Stimulated activated CD4-positive, alpha-beta T cell treated with anti-CD3 and anti-CD28 coated beads, Interleukin-4, amount 100 ng/mL, for 48 hours (primary cell): ENCODE results near the gene REEP1.
A peak's percentile ranks its signal among the peaks of the same experiment; 100 is the strongest.
"Not testable (repeated sequence)": the region's sequence is repeated elsewhere in the genome, so short reads cannot be mapped to it uniquely, and the experiment has no call there.

Experiments used
- DNase-seq, 2 donors: peaks; one replicate each; pipeline ENCODE4 v3.0.0-alpha.2; 2020; ENCODE audit warnings: low read depth in 2 of 2

The REEP1 gene

DNA sequence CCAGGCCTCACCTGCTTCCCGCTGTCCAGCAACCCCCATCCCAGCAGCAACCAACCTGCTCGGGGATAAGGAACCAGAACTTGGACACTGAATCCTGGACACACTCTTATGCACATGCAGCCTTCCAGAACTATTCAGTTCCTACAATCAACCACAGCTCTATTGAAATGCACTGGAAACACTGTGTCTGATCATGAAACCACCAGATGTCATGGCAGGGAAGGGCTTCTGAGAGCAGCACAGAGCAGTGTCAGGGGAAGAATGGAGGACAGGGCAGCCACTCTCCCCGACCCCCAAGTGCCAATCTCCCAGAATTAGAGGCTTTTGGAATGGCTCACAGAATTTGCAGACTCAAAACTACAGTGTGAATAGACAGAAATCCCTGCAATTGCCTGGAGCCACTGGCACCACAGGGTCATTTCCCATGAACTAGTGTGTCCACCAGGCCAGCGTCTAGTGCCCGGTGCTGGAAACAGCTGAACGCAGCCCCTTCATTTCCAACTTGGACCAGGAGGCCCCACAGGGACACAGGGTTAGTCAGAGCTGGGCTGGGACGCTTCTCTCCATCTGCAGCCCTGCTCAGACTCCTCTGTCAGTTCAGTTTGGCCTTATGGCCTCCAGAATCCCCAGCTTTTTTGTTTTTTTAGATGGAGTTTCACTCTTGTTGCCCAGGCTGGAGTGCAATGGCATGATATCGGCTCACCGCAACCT lies 112.6 kb downstream of the REEP1 start:
- no peak for DNase-seq

DNA sequence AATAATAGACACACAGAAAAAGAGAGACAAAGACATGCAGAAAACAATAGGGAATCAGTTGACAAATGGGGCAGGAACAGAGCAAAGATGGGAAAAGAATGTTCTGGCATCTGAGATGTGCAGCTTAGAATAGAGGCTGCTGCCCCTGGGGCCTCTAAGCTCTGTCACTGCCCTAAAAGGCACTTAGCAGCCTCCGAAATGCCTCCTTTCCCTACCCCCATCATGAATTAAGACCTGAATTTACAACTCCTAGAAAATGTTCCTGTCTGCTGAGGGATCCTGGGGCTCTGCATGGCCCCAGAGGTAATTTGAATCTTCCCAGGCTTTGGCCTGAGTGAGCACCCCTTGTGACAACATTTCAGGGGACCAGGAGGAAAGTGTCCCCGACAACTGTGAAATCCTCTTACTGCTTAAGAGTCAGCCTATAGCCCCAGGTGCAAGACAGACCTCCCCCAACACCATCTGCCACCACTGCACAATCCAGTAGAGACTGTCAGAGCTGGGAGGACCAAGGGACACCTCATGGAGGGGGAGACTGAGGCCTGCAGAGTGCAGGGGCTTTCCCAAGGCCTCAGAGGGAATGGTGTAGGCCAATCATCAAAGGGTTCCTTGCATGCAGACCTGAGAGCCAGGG lies 113.4 kb downstream of the REEP1 start:
- DNase-seq, result no peak

DNA sequence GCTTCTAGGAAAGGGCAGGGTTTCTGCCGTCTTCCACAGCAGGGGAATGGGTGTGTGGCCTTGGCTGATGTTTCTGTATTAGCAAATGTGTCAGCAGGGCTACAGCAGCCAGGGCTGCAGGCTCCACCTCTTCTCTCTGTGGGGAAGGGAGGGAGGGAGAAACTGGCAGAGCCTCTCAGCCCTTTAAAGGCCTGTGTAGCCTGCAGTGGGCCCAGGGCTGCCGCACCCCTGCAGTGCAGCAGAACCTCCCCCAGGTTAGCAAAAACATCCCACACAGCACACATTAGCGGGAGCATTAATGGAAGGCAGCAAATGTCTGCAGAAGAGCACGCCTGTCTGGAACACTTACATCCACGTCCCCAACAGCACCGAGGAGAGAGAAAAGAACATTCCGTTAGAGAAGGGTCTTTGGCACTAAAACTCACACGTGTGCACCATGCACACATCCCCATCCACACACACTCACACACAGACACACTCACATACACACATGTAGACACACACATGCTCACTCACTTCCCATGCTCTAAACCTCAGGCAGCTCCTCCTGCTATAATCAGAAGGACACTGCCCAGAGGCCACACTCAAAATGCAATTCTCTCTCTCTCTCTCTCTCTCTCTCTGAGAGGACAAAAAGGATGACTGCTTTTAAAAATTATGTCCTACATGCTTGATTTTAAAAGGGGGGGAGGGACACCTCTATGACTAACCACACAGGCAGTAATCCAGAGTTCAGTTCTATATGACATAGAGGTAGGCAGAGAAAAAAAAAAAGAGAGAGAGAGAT lies 114.1 kb downstream of the REEP1 start:
- no peak for DNase-seq

DNA sequence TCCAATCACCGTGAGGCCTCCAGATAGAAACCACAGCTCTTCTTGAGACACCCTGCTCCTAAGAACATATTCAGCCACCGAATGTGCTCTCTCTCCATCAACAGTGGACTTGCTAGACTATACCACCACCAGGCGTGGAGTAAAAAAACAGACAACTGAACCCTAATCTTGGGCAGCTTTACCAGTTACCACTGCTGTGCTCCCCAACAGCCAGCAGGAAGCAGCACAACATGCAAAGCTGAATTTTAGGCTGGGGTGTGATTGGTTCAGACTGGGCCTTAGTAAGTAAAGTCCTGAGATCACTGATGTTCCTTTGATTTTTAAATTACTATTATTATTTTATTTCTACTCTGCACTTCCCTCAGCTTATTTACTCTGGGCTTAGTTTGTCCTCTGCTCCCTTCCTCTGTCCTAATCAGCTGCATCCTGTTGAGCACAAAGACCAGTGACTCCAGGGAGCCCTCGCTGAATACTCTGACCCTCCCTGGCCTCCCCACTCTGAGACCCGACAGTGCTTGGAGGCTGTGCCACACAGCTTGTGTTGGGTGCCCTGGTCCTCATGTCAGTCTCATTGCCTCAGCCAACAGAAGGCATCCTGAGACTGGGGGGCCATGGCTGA lies 116.3 kb downstream of the REEP1 start:
- peak; percentile 28 to 54 for DNase-seq

DNA sequence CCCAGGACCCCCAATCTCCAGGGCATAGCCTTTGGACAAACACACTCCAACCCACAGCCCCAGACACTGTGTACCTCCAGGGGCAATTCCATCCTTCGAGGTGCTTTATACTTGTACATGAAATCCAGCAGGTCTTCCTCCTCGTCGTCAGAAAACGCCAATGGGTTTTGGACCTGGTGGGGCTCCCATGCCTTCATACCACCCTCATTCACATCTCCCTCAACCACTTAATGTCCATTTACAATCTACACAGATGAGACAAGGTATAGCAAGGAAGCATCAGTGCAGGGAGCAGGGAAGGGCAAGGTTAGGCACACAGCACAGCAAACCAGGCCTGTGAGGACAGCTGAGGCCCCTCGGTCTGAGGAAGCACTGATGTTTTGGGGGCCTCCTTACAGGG lies 117.5 kb downstream of the REEP1 start:
- DNase-seq, result no peak

DNA sequence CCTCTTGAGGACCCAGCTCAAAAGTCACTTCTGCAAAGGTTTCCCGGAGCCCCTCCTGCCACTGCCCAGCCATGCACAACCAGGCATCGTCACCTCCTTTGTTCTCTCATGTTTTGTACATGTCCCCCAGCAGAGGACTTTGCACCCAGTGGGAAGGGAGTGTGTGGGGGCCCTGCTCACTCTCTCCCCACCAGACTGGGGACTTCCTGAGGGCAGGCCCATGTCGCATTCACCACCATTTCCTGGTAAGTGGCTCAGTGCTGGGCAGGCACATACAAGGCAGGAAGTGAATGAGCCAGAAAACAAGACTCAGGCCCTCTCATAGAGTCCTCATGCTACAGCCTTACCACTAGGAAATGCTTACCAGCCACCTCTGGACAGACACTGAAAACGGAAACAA lies 119.3 kb downstream of the REEP1 start:
- DNase-seq, result no peak

DNA sequence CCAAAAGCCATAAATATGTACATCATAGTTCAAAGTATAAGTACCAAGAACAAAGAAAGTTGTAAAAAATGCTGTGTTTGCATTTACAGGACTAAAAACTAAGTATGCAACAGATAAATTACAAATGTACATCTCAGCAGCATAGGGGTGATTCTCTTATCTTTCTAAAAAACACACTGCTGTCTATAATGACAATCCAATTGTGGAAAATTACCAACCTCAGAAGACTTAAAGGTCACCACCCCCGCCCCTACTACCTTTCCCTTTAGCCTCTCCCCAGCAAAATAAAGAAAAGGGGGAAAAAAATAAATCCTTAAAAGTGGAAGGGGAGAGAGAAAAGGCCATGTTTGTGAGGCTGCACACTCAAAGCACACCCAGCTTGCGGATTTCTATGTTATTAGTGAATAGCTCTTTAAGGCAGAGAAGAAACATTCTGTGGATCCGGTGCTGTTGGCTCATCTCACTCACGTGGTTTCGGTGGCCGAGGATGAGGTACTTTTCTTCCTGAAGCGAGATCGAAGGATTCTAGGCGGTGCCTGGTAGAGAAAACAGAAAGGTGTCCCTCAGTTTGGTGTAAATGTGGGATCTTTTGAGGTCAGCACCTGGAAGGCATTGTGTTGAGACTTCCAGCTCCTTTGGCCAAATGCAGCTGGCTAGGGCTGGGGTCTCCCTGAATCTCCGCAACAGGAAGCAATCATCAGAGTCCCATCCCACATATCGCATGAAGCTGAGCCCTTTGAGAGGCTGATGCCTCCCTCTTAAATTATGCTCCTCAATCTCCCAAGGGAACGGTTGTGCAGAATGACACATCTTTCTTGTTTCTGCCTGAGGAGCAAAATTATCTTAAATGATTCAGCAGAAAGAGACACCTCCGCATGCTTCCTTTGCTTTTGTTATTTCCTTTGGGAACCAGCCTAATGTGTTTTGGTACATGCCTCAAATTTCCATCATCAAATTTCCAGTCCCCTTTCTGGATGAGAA lies 120.6 kb downstream of the REEP1 start:
- no peak for DNase-seq

DNA sequence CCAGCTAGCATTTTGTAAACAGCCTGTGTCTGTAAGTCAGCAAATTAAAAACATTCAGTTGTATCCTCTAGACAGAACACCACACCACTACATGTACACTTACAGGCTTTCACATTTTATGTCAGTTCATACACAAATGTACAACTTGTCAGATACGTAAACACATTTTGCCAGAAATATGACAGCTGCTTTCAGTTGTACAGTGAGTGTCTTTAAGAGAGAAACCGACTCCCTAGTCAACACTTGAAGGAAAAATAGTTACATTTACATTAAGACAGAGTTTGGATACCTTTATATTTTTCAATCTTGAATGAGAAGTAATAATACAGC lies 123.0 kb downstream of the REEP1 start:
- no peak for DNase-seq

DNA sequence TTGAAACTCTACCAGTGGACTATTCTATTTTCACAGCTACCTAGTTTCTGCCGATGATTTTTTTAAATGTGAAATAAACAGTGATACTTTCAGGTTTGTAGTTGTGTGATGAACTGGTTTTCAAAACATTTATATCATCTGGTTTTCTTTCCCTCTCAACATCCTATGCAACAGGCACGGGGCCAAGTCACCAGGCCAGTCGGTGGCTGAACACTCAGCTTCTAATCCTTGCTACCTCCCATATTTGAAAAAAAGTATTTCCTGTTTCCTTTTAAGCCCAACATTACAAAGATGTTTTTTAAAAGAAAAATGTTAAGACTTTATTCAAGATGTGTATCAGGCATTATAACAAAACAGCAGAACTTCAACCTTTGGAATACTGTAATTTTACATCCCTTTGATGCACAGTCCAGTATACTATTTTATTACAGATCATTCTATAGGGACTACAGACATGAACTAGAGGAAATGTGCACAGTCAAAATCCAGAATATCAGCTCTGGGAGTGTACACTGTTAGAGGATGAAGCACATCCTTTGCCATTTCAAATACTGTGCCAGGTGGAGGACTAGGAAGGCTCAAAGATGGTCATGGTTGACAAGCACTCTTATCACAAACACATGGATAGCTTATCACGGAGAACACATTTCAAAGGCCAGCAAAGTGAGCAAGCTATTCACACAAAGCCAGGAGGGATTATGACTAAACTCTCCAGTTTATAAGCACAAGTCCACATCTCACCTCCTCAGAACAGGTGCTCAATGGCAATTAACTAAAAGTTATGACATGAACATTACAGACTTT lies 123.5 kb downstream of the REEP1 start:
- no peak for DNase-seq

DNA sequence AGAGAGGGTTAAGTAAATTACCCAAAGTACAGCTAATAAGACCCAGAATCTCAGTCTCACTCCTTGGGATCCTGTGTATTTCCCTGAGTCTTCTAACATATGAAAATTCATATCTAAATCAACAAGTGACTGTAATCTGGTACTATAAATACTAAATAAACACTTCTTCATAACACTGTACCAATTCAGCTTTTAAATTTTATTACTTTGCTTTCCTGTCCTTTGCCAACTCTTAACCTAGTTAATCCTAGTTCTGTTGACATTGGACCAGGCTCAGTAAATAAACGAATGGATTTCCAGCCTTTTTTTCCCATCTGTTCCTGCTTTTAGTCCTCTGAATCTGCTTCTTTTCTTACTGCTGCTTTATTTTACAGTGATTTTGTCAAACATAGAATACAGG lies 124.4 kb downstream of the REEP1 start:
- no peak for DNase-seq

DNA sequence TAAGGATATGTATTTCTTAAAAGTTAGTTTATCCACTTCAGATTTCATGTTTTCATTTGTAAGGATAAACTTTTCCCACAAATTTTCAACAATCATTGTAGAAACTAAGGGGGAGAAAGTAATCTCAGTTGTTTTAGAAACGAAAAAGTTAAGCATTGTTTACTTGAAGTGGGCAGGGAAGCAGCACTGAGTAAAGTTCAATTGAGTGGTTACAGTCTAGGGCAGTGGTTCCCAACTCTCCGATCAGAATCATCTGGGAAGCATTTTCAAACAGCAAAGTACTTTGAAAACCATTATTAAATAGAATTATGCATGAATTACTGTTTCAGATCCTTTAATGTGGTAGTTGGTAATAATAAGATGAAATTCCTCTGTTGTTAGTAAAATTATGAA lies 125.6 kb downstream of the REEP1 start:
- no peak for DNase-seq

DNA sequence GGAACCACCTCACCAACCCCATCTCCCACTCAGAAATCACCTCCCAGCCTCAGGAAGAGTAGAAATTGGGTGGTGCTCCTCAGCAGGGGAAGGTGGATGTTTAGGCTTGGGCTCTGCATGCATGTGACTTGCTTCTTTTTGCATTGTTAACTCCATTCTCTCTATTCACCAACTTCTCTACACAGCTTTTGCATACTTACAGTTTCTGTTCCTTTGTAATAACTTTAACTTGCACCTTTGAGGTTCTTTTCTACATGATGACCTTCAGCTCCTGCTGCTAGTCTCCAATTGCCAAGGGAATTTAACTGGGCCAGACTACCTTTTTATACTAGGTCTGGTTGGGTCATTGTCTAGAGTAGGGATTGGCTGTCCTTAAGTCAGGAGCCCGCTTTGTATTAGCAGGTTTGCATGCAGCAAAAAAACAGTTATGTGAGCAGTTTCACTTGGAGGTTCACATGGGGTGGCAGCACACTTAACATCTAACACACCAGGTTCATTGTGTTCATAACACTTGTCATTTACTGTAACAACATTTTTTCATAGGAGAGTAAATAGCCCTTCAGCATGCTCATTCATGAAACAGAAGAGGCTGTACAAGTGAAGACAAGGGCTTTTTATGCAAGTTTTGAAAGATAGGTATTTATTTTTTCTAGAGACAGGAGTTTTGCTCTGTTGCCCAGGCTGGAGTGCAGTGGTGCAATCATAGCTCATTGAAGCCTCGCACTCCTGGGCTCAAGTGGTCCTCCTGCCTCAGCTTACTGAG lies 126.2 kb downstream of the REEP1 start:
- DNase-seq, result no peak

DNA sequence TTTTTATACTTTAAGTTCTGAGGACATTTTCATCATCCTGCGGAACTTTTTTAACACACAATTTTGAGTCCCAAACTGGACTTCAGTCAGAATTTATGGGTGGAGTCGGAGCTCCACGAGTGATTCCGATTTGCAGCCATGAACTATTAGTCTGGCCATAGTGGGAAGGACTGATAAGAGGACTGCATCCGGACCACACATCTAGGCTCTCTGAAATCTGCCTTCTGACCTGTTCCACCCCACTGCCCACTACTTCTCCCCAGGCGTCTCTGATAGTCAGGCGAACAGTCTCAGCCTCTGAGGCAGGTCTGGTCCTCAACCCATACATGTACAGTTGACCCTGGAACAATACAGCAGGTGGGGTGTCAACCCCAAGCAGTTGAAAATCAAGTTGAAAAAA lies 133.0 kb downstream of the REEP1 start:
- DNase-seq, result no peak

DNA sequence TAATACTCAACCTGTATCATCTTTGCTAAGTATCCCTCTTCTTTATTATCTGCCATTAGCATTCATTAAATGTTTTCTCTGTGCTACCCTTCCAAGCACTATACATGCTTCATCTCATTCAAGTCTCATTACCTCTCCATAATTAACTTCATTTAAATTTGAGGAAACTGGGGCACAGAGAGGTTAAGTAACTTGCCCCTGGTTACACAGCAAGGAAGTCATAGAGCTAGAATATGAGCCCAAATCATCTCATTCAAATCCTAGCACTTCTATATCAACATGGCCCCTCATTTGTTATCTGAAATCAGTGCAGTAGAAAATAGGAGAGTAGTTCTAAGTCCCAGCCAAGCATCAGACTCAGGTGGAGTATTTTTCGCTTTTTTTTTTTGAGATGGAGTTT lies 133.8 kb downstream of the REEP1 start:
- DNase-seq, result no peak

DNA sequence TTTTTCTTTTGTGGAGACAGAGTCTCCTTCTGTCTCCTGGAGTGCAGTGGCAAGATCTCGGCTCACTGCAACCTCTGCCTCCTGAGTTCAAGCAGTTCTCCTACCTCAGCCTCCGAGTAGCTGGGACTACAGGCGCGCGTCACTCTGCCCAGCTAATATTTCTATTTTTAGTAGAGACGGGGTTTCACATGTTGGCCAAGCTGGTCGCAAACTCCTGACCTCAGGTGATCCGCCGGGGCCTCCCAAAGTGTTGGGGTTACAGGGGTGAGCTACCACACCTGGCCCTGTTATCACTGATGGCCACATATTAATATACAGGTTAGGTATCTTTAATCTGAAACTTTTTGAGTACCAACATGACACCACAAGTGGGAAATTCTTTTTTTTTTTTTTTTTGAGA lies 134.7 kb downstream of the REEP1 start:
- no peak for DNase-seq

DNA sequence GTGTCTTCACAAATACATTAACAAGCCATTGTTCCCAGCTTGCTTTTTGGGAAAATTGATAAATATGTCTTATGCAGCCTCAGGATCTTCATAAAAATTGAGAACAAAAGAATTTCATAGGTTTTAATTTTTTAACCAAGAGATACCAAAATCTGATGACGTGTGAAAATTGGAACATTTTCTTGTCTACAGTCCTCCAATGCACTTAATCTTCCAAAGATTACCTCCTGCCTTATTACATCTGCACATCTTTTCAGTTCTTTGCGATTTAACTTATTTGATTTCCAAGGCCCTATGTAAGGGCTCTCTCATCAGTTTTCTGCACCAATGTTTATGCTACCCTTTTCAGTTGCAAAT lies 135.1 kb downstream of the REEP1 start:
- no peak for DNase-seq

DNA sequence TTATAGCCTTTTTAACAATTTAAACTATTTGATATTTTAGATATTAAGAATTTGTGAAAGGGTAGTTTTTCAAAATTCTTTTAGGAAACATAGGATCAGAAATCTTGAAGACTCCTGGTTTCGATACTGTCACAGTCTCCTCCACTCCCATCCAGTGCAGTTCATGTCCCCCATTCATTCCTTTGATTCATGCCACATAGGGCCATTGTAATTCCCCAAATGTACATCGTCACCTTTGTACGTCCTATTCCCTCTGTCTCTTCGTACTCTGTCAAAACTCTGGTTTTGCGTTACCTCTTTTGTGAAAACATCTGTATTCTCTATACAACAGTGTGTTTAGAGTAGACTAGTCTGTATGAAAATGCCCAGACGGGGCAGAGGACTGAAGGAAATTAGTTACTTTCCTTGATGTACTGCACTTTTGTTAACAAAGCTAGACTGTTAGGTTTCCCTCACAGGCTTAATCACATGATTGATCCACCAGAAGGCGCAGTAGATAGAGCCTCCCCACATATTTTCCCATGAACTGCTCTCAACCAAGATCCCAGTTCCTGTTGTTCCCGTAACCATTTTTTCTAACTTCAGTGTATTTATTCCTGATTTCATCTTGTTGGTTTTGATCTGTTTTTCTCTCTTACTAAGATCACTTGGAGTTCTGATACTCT lies 135.6 kb downstream of the REEP1 start:
- no peak for DNase-seq

DNA sequence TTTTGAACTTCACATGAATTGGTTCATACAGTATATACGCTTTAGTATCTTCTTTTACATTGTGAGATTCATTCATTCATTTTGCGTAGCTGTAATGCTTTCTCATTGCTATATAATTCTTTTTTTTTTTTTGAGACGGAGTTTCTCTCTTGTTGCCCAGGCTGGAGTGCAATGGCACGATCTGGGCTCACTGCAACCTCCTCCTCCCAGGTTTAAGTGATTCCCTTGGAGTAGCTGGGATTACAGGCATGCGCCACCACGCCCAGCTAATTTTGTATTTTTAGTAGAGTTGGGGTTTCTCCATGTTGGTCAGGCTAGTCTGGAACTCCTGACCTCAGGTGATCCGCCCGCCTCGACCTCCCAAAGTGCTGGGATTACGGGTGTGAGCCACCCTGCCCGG lies 136.9 kb downstream of the REEP1 start:
- DNase-seq, result not testable (repeated sequence)

DNA sequence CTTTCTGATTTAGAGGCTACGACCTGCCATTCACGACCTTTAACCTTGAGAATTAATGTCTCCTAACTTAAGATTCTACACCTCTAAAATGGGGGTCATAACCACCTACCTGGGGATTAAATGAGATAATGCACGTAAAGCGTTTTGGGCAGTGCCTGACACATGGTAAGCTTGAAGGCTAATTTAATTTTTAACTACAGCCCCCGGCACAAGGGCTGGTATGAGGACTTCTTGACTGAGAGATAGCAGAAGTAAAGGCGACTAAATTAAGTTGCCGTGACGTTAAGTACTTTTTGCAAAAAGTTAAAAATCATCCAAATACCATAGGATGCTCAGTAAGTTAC lies 137.6 kb downstream of the REEP1 start:
- DNase-seq, result no peak
